ENCODE data around the gene TBC1D14. TPM values are rescaled to one million over a fixed set of nuclear protein-coding genes. Genes with fewer than 3 reads are reported as not detected.

Gene TBC1D14
- polyA plus RNA-seq, 1 experiment = 35.8 TPM

DNA sequence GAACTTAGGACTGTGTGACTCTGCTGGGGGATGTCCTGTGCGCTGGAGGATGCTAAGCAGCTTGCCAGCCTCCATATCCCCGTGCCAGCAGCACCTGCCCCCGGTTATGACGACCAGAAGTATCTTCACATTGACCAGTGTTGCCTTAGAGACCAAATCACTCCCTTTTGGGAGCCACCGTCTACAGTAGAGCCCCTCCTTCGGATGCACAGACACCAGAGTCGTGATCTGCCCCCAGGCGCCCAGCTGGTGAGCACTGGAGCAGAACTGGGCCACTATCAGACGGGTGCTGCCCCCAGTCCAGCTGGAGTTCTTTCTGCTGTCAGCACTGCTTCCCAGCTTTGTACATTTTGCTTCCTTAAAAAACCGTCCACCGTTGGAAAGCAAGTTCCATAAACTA lies 103.5 kb downstream of the TBC1D14 start:
- DNase-seq (ENCODE audit: low read depth) = no peak
- ChIA-PET POLR2A (interaction anchor here (0.7 kb wide), 1 partner anchor 22 kb away, joined by 7 read pairs; no protein-coding TSS in a partner anchor), CTCF (interaction anchor here (0.8 to 2.1 kb wide), 2 partner anchors 21 to 30 kb away, joined by 5 read pairs; partner anchors contain the start of gene TADA2B)
- Histone ChIP-seq H3K36me3 (ENCODE audit: control insufficient read depth, insufficient read depth, low read length) (peaks cover 20% of the 10 kb centered on the region), H3K27me3 (ENCODE audit: control insufficient read depth, insufficient read depth, low read length) (no peaks in the 10 kb centered on the region), H3K4me3 (ENCODE audit: low read depth, low read length) (no peak overlapping the region)
- TF ChIP-seq, protein P1, sequence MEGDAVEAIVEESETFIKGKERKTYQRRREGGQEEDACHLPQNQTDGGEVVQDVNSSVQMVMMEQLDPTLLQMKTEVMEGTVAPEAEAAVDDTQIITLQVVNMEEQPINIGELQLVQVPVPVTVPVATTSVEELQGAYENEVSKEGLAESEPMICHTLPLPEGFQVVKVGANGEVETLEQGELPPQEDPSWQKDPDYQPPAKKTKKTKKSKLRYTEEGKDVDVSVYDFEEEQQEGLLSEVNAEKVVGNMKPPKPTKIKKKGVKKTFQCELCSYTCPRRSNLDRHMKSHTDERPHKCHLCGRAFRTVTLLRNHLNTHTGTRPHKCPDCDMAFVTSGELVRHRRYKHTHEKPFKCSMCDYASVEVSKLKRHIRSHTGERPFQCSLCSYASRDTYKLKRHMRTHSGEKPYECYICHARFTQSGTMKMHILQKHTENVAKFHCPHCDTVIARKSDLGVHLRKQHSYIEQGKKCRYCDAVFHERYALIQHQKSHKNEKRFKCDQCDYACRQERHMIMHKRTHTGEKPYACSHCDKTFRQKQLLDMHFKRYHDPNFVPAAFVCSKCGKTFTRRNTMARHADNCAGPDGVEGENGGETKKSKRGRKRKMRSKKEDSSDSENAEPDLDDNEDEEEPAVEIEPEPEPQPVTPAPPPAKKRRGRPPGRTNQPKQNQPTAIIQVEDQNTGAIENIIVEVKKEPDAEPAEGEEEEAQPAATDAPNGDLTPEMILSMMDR (IDR thresholded peaks at IDR 0.05; ENCODE audit: insufficient read depth, low read depth, low read length) = no peak

DNA sequence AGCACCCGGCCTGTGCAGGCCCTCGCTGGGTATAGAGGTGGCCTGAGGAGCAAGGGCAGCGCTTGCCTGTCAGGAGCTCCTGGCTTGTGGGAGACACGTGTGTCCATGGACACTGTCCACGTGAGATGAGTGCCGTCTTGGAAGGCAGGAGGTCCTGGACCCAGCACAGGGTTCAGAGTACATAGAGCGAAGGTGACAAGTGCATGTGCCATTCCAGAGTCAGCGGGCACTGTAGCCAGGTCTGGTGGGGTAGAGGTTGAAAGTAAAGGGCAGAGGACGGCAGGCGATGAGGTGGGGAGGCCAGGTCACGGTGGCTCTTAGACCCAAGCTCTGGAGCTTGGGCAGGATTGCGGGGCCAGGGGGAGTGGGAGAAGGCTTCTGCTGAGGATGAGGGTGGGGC lies 105.2 kb downstream of the TBC1D14 start:
- DNase-seq (ENCODE audit: low read depth) = no peak
- ChIA-PET POLR2A (no interaction called here), CTCF (interaction anchor here (2.2 kb wide), 1 partner anchor 56 kb away, joined by 7 read pairs; no protein-coding TSS in a partner anchor)
- Histone ChIP-seq H3K36me3 (ENCODE audit: control insufficient read depth, insufficient read depth, low read length) (peaks cover 20% of the 10 kb centered on the region), H3K4me3 (ENCODE audit: low read depth, low read length) (no peak overlapping the region), H3K27me3 (ENCODE audit: control insufficient read depth, insufficient read depth, low read length) (no peaks in the 10 kb centered on the region)
- TF ChIP-seq, protein P1 (IDR thresholded peaks at IDR 0.05; ENCODE audit: insufficient read depth, low read depth, low read length) = no peak

DNA sequence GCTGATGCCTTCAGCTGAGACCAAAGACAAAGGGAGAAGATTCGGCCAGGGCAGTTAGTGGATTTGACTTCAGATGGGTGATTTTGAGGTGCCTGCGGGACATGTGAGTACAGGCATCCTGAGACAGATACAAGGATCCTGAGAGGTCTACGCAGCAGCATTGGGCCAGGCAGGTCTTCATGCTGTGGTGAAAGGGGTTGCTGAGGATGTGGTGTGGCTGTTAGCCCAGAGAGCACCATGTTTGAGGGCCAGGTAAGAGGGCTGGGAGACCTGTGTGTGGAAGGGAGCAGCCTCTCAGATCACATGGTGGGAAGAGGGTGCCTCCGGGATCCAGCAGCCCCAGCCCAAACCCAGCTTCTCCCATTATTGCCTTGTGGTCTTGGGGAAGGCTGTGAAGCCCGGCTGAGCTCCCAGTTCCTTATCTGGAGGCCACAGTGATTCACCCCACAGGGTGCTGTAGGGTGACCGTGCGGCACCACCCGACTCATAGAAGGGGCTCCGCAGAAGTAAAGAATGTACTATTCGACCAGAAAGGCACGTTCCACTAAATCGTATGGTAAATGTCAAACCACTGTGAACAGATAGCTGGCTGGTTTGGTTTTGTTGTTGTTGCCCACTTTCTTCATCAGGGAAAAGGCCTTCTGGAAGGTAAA lies 105.9 kb downstream of the TBC1D14 start:
- Histone ChIP-seq H3K27me3 (ENCODE audit: control insufficient read depth, insufficient read depth, low read length) (no peaks in the 10 kb centered on the region), H3K4me3 (ENCODE audit: low read depth, low read length) (no peak overlapping the region), H3K36me3 (ENCODE audit: control insufficient read depth, insufficient read depth, low read length) (peaks cover 18% of the 10 kb centered on the region)
- no peak for DNase-seq (ENCODE audit: low read depth)
- CTCF ChIA-PET = interaction anchor here (0.9 to 2.2 kb wide), 3 partner anchors 9 to 55 kb away, joined by 3 to 7 read pairs (median 3); no protein-coding TSS in a partner anchor
- POLR2A ChIA-PET = no interaction called here
- TF ChIP-seq, protein P1 (IDR thresholded peaks at IDR 0.05; ENCODE audit: insufficient read depth, low read depth, low read length) = no peak

DNA sequence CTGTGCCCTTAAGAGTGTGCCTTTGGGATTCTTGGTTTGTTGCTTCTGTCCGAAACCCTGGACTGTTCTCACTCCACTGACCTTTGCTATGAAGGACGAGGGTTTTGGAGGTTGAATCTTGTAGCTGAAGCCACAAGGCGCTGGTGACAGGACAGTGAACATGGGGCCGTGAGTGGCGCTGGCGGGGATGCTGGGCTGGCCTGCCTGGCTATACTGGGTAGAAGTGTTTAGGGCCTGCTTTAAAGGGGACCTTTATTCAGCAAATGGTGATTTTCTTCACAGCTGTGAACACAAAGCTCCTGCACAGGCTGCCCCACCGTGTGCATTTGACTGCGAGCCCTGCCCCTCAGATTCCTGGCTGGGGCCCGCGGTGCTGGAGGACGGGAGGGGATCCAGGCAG lies 106.5 kb downstream of the TBC1D14 start:
- no peak for DNase-seq (ENCODE audit: low read depth)
- Histone ChIP-seq H3K36me3 (ENCODE audit: control insufficient read depth, insufficient read depth, low read length) (peaks cover 16% of the 10 kb centered on the region), H3K27me3 (ENCODE audit: control insufficient read depth, insufficient read depth, low read length) (no peaks in the 10 kb centered on the region), H3K4me3 (ENCODE audit: low read depth, low read length) (no peak overlapping the region)
- ChIA-PET CTCF (interaction anchor here (0.9 to 2.2 kb wide), 3 partner anchors 10 to 55 kb away, joined by 3 to 7 read pairs (median 3); no protein-coding TSS in a partner anchor), POLR2A (no interaction called here)
- TF ChIP-seq, protein P1 (IDR thresholded peaks at IDR 0.05; ENCODE audit: insufficient read depth, low read depth, low read length) = no peak

DNA sequence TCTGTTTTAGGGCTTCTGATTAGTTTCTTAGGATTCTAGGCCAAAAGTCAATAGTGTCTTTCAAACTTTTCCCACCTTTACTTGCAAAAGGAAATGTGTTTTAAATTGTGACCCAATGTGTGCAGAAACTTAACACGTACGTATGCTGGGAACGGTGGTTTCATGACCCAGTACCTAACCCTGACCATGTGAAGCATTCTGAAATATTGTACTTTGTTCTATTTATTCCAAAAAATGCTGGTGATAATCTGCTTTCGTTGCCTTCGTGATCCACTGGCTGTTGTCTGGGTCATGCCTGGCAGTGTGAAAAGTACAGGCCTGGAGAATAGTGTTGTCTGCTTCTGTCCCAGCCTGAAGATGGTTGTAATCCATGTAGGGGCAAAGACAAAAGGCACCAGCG lies 106.9 kb downstream of the TBC1D14 start:
- POLR2A ChIA-PET = no interaction called here
- H3K36me3 ChIP-seq (ENCODE audit: control insufficient read depth, insufficient read depth, low read length) = peaks cover 17% of the 10 kb centered on the region
- CTCF ChIA-PET = interaction anchor here (0.9 to 2.2 kb wide), 4 partner anchors 9 to 54 kb away, joined by 3 to 7 read pairs (median 3); no protein-coding TSS in a partner anchor

More for the DNA sequence above, 106.9 kb downstream of the TBC1D14 start:
- TF ChIP-seq, protein P1 (IDR thresholded peaks at IDR 0.05; ENCODE audit: insufficient read depth, low read depth, low read length) = no peak
- H3K4me3 ChIP-seq (ENCODE audit: low read depth, low read length) = no peak overlapping the region
- H3K27me3 ChIP-seq (ENCODE audit: control insufficient read depth, insufficient read depth, low read length) = no peaks in the 10 kb centered on the region
- DNase-seq (ENCODE audit: low read depth) = no peak
